IMR-90 (cell line): Measurements from ENCODE around the gene TTC39B. TPM values are rescaled to one million over a fixed set of nuclear protein-coding genes. Genes with fewer than 3 reads are reported as not detected.

Experiments
- ATAC-seq: fragments of 200-7000 bp; cut with Tn5 transposase; 2 replicates; pipeline ENCODE4 v1.9.1; 2020; ENCODE audit warnings: low read depth, mild to moderate bottlenecking, moderate library complexity
- BruUV-seq: library from RNA; stranded (reverse); fragments of 400-500 nt; replicated peaks from 2 replicates; lab custom pipeline; 2021; lab: Mats Ljungman, UMichigan
- CTCF ChIA-PET: fragments of 300-600 bp; formaldehyde crosslinking; extraction: SDS; loops from one replicate; lab custom pipeline; 2021; ENCODE audit warnings: antibody characterized with exemption; lab: Yijun Ruan, JAX
- POLR2A ChIA-PET: fragments of 300-600 bp; sonication (Branson Sonifier 250); formaldehyde crosslinking; loops from one replicate; lab custom pipeline; 2022; ENCODE audit warnings: antibody characterized with exemption; ENCODE audit not compliant: unreplicated experiment; lab: Charles Lee
- DNase-seq: peaks from one replicate; pipeline ENCODE4 v3.0.0; 2013
- H2AFZ ChIP-seq: replicated peaks from 2 replicates; pipeline ENCODE3; 2013; ENCODE audit warnings: low read length, mild to moderate bottlenecking; ENCODE audit not compliant: poor library complexity
- H2AK5ac ChIP-seq: 2 replicates; pipeline ENCODE4 v1.6.1; 2013; ENCODE audit warnings: low read depth, low read length, inconsistent platforms
- H2AK9ac ChIP-seq: replicated peaks from 2 replicates; pipeline ENCODE3; 2013; ENCODE audit warnings: mild to moderate bottlenecking, low read depth, low read length, moderate library complexity; ENCODE audit not compliant: poor library complexity
- H2BK120ac ChIP-seq: 2 replicates; pipeline ENCODE4 v1.6.1; 2013; ENCODE audit warnings: low read depth, low read length, inconsistent platforms
- H2BK15ac ChIP-seq: 3 replicates; pipeline ENCODE4 v1.6.1; 2013; ENCODE audit warnings: low read depth, low read length, inconsistent platforms
- H2BK20ac ChIP-seq: 2 replicates; pipeline ENCODE4 v1.6.1; 2013; ENCODE audit warnings: low read depth, mild to moderate bottlenecking, inconsistent platforms, low read length, moderate library complexity
- H2BK5ac ChIP-seq: 2 replicates; pipeline ENCODE4 v1.6.1; 2013; ENCODE audit warnings: mild to moderate bottlenecking, low read depth, low read length, inconsistent platforms; ENCODE audit not compliant: poor library complexity, severe bottlenecking
- H3K14ac ChIP-seq: replicated peaks from 2 replicates; pipeline ENCODE4 v1.6.1; 2013; ENCODE audit warnings: low read depth, low read length, inconsistent platforms
- H3K18ac ChIP-seq: 2 replicates; pipeline ENCODE4 v1.6.1; 2013; ENCODE audit warnings: low read depth, low read length, control low read depth
- H3K23ac ChIP-seq: 2 replicates; pipeline ENCODE4 v1.6.1; 2013; ENCODE audit warnings: low read depth, low read length, inconsistent platforms
- H3K27ac ChIP-seq: 2 replicates; pipeline ENCODE4 v1.5.1; 2013; ENCODE audit warnings: mild to moderate bottlenecking, control low read depth, low read length; ENCODE audit not compliant: insufficient read depth
- H3K27me3 ChIP-seq: 2 replicates; pipeline ENCODE4 v1.6.1; 2013; ENCODE audit warnings: low read length; ENCODE audit not compliant: control insufficient read depth, insufficient read depth
- H3K36me3 ChIP-seq: 2 replicates; pipeline ENCODE4 v1.6.1; 2013; ENCODE audit warnings: low read length, mixed read lengths; ENCODE audit not compliant: control insufficient read depth, insufficient read depth
- H3K4ac ChIP-seq: 2 replicates; pipeline ENCODE4 v1.6.1; 2013; ENCODE audit warnings: low read depth, low read length, inconsistent platforms
- H3K4me1 ChIP-seq: 2 replicates; pipeline ENCODE4 v1.6.1; 2013; ENCODE audit warnings: low read length, mixed read lengths; ENCODE audit not compliant: control insufficient read depth, insufficient read depth
- H3K4me2 ChIP-seq: 2 replicates; pipeline ENCODE4 v1.6.1; 2013; ENCODE audit warnings: low read depth, mild to moderate bottlenecking, control low read depth, low read length, moderate library complexity
- H3K4me3 ChIP-seq: 2 replicates; pipeline ENCODE4 v1.5.1; 2013; ENCODE audit warnings: low read depth, mild to moderate bottlenecking, control low read depth, low read length, moderate library complexity; ENCODE audit not compliant: insufficient read depth
- H3K56ac ChIP-seq: 2 replicates; pipeline ENCODE4 v1.6.1; 2013; ENCODE audit warnings: low read length, inconsistent platforms; ENCODE audit not compliant: insufficient read depth; ENCODE audit errors: extremely low read depth
- H3K79me1 ChIP-seq, 2 experiments: 2 replicates each; pipeline ENCODE4 v1.6.1; 2013; ENCODE audit warnings: low read length in 2 of 2, inconsistent platforms in 1 of 2, low read depth in 1 of 2
- H3K9ac ChIP-seq: 2 replicates; pipeline ENCODE4 v1.6.1; 2013; ENCODE audit warnings: low read depth, low read length, control low read depth
- H3K9me1 ChIP-seq: 2 replicates; pipeline ENCODE4 v1.6.1; 2013; ENCODE audit warnings: low read length, inconsistent platforms; ENCODE audit not compliant: insufficient read depth
- H3K9me3 ChIP-seq: 2 replicates; pipeline ENCODE4 v1.6.1; 2013; ENCODE audit warnings: low read length; ENCODE audit not compliant: control insufficient read depth, insufficient read depth
- H4K20me1 ChIP-seq: 2 replicates; pipeline ENCODE4 v1.6.1; 2013; ENCODE audit warnings: low read length, inconsistent platforms; ENCODE audit not compliant: insufficient read depth
- H4K5ac ChIP-seq: 2 replicates; pipeline ENCODE4 v1.6.1; 2013; ENCODE audit warnings: mild to moderate bottlenecking, low read depth, low read length, control low read depth
- H4K8ac ChIP-seq, 2 experiments: 2 replicates each; pipeline ENCODE4 v1.6.1; 2013; ENCODE audit warnings: low read depth in 2 of 2, low read length in 2 of 2, control low read depth in 1 of 2, inconsistent platforms in 1 of 2
- H4K91ac ChIP-seq: 2 replicates; pipeline ENCODE4 v1.6.1; 2013; ENCODE audit warnings: low read depth, low read length, inconsistent platforms; ENCODE audit not compliant: insufficient read depth
- BHLHE40 ChIP-seq: fragments of 150-350 bp; IDR thresholded peaks from 2 replicates; pipeline ENCODE4 v1.6.1; 2016; ENCODE audit warnings: mild to moderate bottlenecking, low read depth, low read length
- CEBPB ChIP-seq: IDR thresholded peaks from 2 replicates; pipeline ENCODE4 v1.6.1; 2012; ENCODE audit warnings: low read depth, low read length, improper control_type of control experiment
- FOS ChIP-seq: fragments of 150-350 bp; IDR thresholded peaks from 2 replicates; pipeline ENCODE4 v1.6.1; 2016; ENCODE audit warnings: low read depth, low read length
- MAFK ChIP-seq: IDR thresholded peaks from 2 replicates; pipeline ENCODE4 v1.6.1; 2012; ENCODE audit warnings: low read depth, low read length, improper control_type of control experiment
- MAZ ChIP-seq: IDR thresholded peaks from 2 replicates; pipeline ENCODE4 v1.6.1; 2012; ENCODE audit warnings: low read depth, mild to moderate bottlenecking, low read length, improper control_type of control experiment, moderate library complexity, borderline replicate concordance
- NFE2L2 ChIP-seq: fragments of 150-350 bp; IDR thresholded peaks from 2 replicates; pipeline ENCODE4 v1.6.1; 2016; ENCODE audit warnings: low read depth, mild to moderate bottlenecking, low read length
- RFX5 ChIP-seq: IDR thresholded peaks from 2 replicates; pipeline ENCODE4 v1.8.0; 2012; ENCODE audit warnings: low read depth, mild to moderate bottlenecking, low read length, moderate library complexity
- SMC3 ChIP-seq: fragments of 150-350 bp; IDR thresholded peaks from 2 replicates; pipeline ENCODE4 v1.6.1; 2016; ENCODE audit warnings: low read depth, mild to moderate bottlenecking, antibody characterized with exemption, low read length, moderate library complexity
- WGBS, 2 experiments: methylation state at CpG; one replicate each; pipeline versions ENCODE4 v1.1.5 to v1.1.7; 2013; ENCODE audit warnings: missing lambda C conversion rate in 2 of 2; ENCODE audit not compliant: insufficient read length in 1 of 2; ENCODE audit errors: extremely low coverage in 2 of 2; 5-methylcytosine and 5-hydroxymethylcytosine counted together
- dilution Hi-C: fragments of 300-500 bp; cut with HindIII; formaldehyde crosslinking; loops from one replicate; pipeline ENCODE4 v1.14.3; 2018; ENCODE audit warnings: low sequenced_read_pairs; ENCODE audit not compliant: unreplicated experiment
- in situ Hi-C: fragments of 300-500 bp; cut with MboI; formaldehyde crosslinking; loops from 3 replicates; pipeline ENCODE4 v1.14.3; 2019; ENCODE audit warnings: low sequenced_read_pairs, inconsistent platforms, mixed read lengths
- intact Hi-C: fragments of 100-400 bp; cut with micrococcal nuclease; formaldehyde crosslinking; loops from 2 replicates; pipeline ENCODE4 v1.10.0; 2022
- polyA plus RNA-seq, 3 experiments: library from polyadenylated mRNA; depleted of rRNA; stranded (reverse); fragments of >200 nt; gene quantifications; 2 replicates each; pipeline ENCODE4 v1.2.3, GENCODE V29; 2012; ENCODE audit warnings: low replicate concordance in 1 of 3
- total RNA-seq: library from RNA; depleted of rRNA; stranded (reverse); fragments of >200 nt; gene quantifications from 2 replicates; pipeline ENCODE4 v1.2.3, GENCODE V29; 2012
- TF ChIP-seq, protein P1 (sequence below): fragments of 150-350 bp; IDR thresholded peaks from 2 replicates; pipeline ENCODE4 v1.6.1; 2016; ENCODE audit warnings: low read depth, mild to moderate bottlenecking, low read length, moderate library complexity, borderline replicate concordance
- TF ChIP-seq, protein P2 (sequence below): fragments of 150-350 bp; IDR thresholded peaks from 2 replicates; pipeline ENCODE4 v1.6.1; 2017; ENCODE audit warnings: mild to moderate bottlenecking, antibody characterized with exemption, low read length, low read depth

Gene TTC39B
- total and polyA plus RNA-seq, 2 of the 4 experiments (the other 2 are of a cell fraction), result 2.5 to 12.2 TPM

GRCh38 chr9:15294604-15295003 is 12.4 kb downstream of the TTC39B start:
- H2BK15ac ChIP-seq, result no peak overlapping the region
- WGBS, 2 experiments, result no CpG with 5 or more reads among the region's 4 CpGs
- ChIA-PET CTCF (interaction anchor here (1.2 kb wide), 1 partner anchor 124 kb away, joined by 3 read pairs; no protein-coding TSS in a partner anchor), POLR2A (no interaction called here)
- H4K91ac ChIP-seq, result no peak overlapping the region
- no peaks in the 10 kb centered on the region for H3K9me3 ChIP-seq
- no peak overlapping the region for H2AK5ac ChIP-seq
- H3K79me1 ChIP-seq, result peaks cover 43 to 81% of the 10 kb centered on the region in 2 experiments
- H3K4me1 ChIP-seq, result peaks cover 21% of the 10 kb centered on the region
- in situ Hi-C loops, result no loop called here
- peak overlapping the region; percentile 38; the same call in 1 of the 2 replicates for H3K23ac ChIP-seq
- ATAC-seq (no peak), DNase-seq (no peak)
- no peak overlapping the region for H2BK20ac ChIP-seq
- intact Hi-C loops, result no loop called here
- H3K36me3 ChIP-seq, result peaks cover 5% of the 10 kb centered on the region; the same call in 1 of the 2 replicates
- 0 out of 2 replicates have a peak overlapping the region, but pooled peaks have one; percentile 5 for H2BK120ac ChIP-seq
- no peak overlapping the region for H3K56ac ChIP-seq
- H4K5ac ChIP-seq, result no peak overlapping the region
- no peaks in the 10 kb centered on the region for H3K27me3 ChIP-seq
- no peak overlapping the region for H3K4me3 ChIP-seq
- dilution Hi-C loops, result no loop called here
- H3K9me1 ChIP-seq, result peaks cover 17% of the 10 kb centered on the region
- H2BK5ac ChIP-seq, result no peak overlapping the region
- TF ChIP-seq, protein P1, sequence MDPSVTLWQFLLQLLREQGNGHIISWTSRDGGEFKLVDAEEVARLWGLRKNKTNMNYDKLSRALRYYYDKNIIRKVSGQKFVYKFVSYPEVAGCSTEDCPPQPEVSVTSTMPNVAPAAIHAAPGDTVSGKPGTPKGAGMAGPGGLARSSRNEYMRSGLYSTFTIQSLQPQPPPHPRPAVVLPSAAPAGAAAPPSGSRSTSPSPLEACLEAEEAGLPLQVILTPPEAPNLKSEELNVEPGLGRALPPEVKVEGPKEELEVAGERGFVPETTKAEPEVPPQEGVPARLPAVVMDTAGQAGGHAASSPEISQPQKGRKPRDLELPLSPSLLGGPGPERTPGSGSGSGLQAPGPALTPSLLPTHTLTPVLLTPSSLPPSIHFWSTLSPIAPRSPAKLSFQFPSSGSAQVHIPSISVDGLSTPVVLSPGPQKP, result no peak
- TF ChIP-seq, protein P2, sequence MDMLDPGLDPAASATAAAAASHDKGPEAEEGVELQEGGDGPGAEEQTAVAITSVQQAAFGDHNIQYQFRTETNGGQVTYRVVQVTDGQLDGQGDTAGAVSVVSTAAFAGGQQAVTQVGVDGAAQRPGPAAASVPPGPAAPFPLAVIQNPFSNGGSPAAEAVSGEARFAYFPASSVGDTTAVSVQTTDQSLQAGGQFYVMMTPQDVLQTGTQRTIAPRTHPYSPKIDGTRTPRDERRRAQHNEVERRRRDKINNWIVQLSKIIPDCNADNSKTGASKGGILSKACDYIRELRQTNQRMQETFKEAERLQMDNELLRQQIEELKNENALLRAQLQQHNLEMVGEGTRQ, result no peak
- TF ChIP-seq SMC3, result no peak
- TF ChIP-seq MAZ, result no peak
- no peak for TF ChIP-seq MAFK
- no peak for TF ChIP-seq CEBPB
- no peak for TF ChIP-seq RFX5
- no peak for TF ChIP-seq NFE2L2
- TF ChIP-seq FOS, result no peak
- no peak for TF ChIP-seq BHLHE40
- no TSS peak for BruUV-seq
- no peak overlapping the region for H3K18ac ChIP-seq
- no peak overlapping the region for H2AFZ ChIP-seq
- H3K14ac ChIP-seq, result no peak overlapping the region
- no peak overlapping the region for H3K4ac ChIP-seq
- no peaks in the 10 kb centered on the region for H4K20me1 ChIP-seq
- H3K9ac ChIP-seq, result no peak overlapping the region
- H3K27ac ChIP-seq, result peak overlapping the region; percentile 4; the same call in 1 of the 2 replicates
- peak overlapping the region in 1 of 2 experiments; percentile 40; a peak in 2 of 4 replicates for H4K8ac ChIP-seq
- no peak overlapping the region for H3K4me2 ChIP-seq
- no peak overlapping the region for H2AK9ac ChIP-seq
